ENCODE measurements around the gene MIAT. TPM values are rescaled to one million over a fixed set of nuclear protein-coding genes. Genes with fewer than 3 reads are reported as not detected.

MIAT gene
- total and polyA plus RNA-seq, 2 donors (not counting 3 experiments of a cell fraction or from before 2014, with no cell fraction given), result 0.03 to 0.80 TPM

- CTCF ChIA-PET, result interaction anchor here (1.1 to 1.3 kb wide), 2 partner anchors 12 to 17 kb away, joined by 4 read pairs; no protein-coding TSS in a partner anchor
- H3K36me3 ChIP-seq (ENCODE audit: control insufficient read depth in 2 of 2, extremely low read depth in 1 of 2, insufficient read depth in 2 of 2, low read length in 2 of 2), result no peaks in the 10 kb centered on the region
These were observed 39.8 kb downstream of the MIAT start for GRCh38 chr22:26697151-26697550.

More at GRCh38 chr22:26697151-26697550, 39.8 kb downstream of the MIAT start:
- no peak overlapping the region for H3K9ac ChIP-seq (replicated peaks; ENCODE audit: extremely low read depth, insufficient read depth, low read length)
- H3K27me3 ChIP-seq (ENCODE audit: control insufficient read depth in 2 of 2, insufficient read depth in 2 of 2, low read length in 2 of 2), result no peaks in the 10 kb centered on the region
- dilution Hi-C loops (cut with MboI; ENCODE audit: extremely low pct_ligation_motif_present, low sequenced_read_pairs) (no loop called here), intact Hi-C loops (cut with micrococcal nuclease) (no loop called here)
- no peak overlapping the region for H2AFZ ChIP-seq (ENCODE audit: low read depth, low read length)
- H3K4me1 ChIP-seq (ENCODE audit: control insufficient read depth, extremely low read depth, insufficient read depth, low read length), result no peaks in the 10 kb centered on the region
- no peak overlapping the region for H3K4me3 ChIP-seq (replicated peaks in 1 of 3; ENCODE audit: insufficient read depth in 1 of 3, low read depth in 1 of 3, low read length in 3 of 3)
- BruUV-seq (replicated peaks), result no TSS peak
- TF ChIP-seq MYC (IDR thresholded peaks at IDR 0.05; ENCODE audit: low read depth, low read length) (no peak), POLR2AphosphoS5 (IDR thresholded peaks at IDR 0.05; ENCODE audit: insufficient read depth, low read depth, low read length) (no peak), FOS (IDR thresholded peaks at IDR 0.05; ENCODE audit: borderline replicate concordance, insufficient read depth, low read length) (no peak), CTCF (IDR thresholded peaks at IDR 0.05; ENCODE audit: extremely low read depth in 1 of 2, insufficient read depth in 1 of 2, low read depth in 1 of 2, low read length in 2 of 2) (no peak), JUN (IDR thresholded peaks at IDR 0.05; ENCODE audit: borderline replicate concordance, insufficient read depth, insufficient read length, low read depth) (no peak), MAX (IDR thresholded peaks at IDR 0.05; ENCODE audit: insufficient read depth, insufficient read length) (no peak), POLR2A (IDR thresholded peaks at IDR 0.05; ENCODE audit: low read depth, low read length) (no peak), EZH2 (IDR thresholded peaks at IDR 0.05; ENCODE audit: borderline replicate concordance, low read depth, low read length, severe bottlenecking) (no peak), GATA2 (IDR thresholded peaks at IDR 0.05; ENCODE audit: insufficient read depth, insufficient read length, low read depth, low read length) (no peak)
- no peak for FAIRE-seq
- H4K20me1 ChIP-seq (replicated peaks; ENCODE audit: control insufficient read depth, extremely low read depth, insufficient read depth, low read length), result no peaks in the 10 kb centered on the region
- H3K27ac ChIP-seq (ENCODE audit: insufficient read depth, low read depth, low read length), result no peak overlapping the region
- H3K9me3 ChIP-seq (replicated peaks; ENCODE audit: control insufficient read depth, insufficient read depth, low read length), result no peaks in the 10 kb centered on the region
- no peaks in the 10 kb centered on the region for H3K9me1 ChIP-seq (replicated peaks; ENCODE audit: control insufficient read depth, extremely low read depth, insufficient read depth, low read length)
- H3K4me2 ChIP-seq (ENCODE audit: insufficient read depth, low read length), result no peak overlapping the region
- no peak for DNase-seq (ENCODE audit: low read depth, low spot score)
- POLR2A ChIA-PET, result no interaction called here
- H3K79me2 ChIP-seq (ENCODE audit: control insufficient read depth, insufficient read depth, low read length), result no peaks in the 10 kb centered on the region
